Measurements from ENCODE around the gene SMURF2.

Gene SMURF2

DNA sequence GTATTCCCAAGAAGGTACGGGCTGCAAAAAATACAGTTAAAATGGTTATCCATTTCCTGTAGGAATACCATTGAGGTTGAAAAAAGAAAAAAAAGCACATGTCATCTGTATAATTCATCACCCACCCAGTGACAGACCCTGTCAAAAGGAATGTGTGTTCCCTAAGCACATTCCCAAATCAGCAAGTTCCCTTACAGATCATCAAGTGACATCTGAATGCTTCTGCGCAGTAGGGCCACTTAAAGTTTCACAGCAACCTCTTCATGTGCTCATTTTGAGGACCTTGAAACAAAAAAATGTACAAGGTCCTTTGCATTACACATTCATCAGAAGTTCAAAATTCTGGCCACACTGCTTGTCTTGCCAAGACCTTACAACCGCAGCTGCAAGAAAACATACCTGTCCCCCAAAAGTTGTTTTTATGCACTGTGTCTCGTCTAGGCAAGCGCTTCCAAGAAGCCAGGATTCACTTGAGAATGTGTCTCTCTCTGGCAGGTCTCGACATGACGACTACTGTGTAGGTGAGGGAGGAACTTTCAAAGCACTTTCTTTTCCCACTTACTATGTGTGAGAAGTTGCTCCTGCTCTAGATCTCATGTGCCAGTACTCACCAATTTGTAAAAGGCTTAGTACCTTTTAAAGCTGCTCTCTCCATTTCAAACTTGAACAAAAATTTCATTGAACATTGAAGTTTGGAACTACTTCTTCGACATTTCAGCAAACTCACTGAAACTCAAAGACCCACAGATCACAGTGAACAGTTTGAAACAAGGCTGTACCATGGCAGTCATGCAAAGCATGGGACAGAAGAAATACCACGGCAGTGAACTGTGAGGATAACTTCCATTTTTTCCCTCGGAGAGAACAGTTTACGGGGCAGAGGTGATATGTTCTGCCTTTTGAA is 161.0 kb downstream of the SMURF2 start:
- no peak for DNase-seq

- DNase-seq = no peak
These were observed 161.6 kb downstream of the SMURF2 start for GRCh38 chr17:64500487-64500859.

DNA sequence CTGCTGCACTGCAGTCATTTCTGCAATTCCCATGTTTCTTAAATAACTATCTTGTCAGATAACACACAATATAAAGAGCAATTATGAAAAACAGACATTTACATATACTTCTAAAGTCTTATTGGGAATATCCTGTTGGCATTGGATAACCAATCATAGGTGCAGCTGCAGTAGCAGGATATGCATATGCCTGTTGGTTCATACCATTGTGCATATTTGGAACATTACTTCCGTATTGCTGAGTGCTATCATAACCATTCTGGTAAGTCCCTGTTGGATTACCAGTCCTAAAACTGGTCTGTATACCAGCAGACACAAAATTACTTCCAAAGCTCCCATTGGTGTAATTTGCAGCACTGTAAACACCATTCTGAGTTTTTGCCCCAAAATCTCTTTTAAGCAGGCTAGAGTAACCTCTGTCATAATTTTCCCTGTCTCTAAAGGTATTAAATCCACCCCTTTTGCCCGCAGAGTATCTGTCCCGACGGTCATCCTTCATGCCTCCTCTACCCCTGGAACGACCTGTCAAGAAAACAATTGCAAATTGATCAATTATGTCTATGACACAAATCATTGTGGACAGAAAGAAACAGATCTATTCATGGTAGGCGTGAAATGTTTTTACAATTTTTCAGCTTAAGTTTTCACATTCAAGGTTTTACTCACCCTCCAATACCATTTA is 162.2 kb downstream of the SMURF2 start:
- DNase-seq = no peak

- no peak for DNase-seq
These were observed 163.6 kb downstream of the SMURF2 start for GRCh38 chr17:64498308-64499203.

DNA sequence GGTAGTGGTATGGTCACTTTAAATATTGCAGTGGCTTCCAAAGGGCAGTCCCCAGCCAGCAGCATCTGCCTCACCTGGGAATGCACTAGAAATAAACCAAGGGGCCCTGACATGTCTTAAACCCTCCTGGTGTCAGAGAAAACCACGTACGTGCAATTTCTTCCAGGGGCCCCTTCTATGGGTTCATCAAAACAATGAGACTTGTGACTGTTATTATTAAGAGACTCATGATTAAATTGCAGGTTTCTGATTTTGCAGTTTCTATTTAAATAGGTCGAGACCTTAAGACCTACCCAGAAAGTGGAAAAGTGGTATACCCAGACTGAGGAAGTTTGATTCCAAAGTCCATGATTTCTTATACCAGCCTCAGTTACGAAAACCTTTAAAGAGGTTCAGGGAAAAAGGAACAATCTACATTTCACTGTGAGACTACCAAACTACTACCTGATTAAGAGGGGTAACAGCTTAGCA is 164.5 kb downstream of the SMURF2 start:
- no peak for DNase-seq

- peak; percentile 83 to 94 (median 91) for DNase-seq
These were observed 165.1 kb downstream of the SMURF2 start, which contains the start of gene POLG2 for GRCh38 chr17:64496786-64497564. TSS of gene POLG2 (minus strand) at chr17:64497054. CDS start at chr17:64496968, 86 bp downstream.

- no peak for DNase-seq
These were observed 165.7 kb downstream of the SMURF2 start for GRCh38 chr17:64496348-64496785.

Measured in activated CD4-positive, CD25-positive, alpha-beta regulatory T cell (primary cell).